Panc1 (cell line): Measurements from ENCODE around the gene PDGFD. TPM values are rescaled to one million over a fixed set of nuclear protein-coding genes. Genes with fewer than 3 reads are reported as not detected.

Source experiments
- ATAC-seq: fragments of 200-7000 bp; cut with Tn5 transposase; 2 replicates; pipeline ENCODE4 v1.9.1; 2020; ENCODE audit warnings: mild to moderate bottlenecking, moderate library complexity
- BruUV-seq: library from RNA; stranded (reverse); fragments of 400-500 nt; replicated peaks from 2 replicates; lab custom pipeline; 2021; lab: Mats Ljungman, UMichigan
- CTCF ChIA-PET: fragments of 300-600 bp; sonication (Branson Sonifier 250); formaldehyde crosslinking; loops from one replicate; lab custom pipeline; 2022; ENCODE audit warnings: antibody characterized with exemption; lab: Charles Lee
- POLR2A ChIA-PET: fragments of 300-600 bp; sonication (Branson Sonifier 250); formaldehyde crosslinking; loops from one replicate; lab custom pipeline; 2022; ENCODE audit warnings: antibody characterized with exemption; lab: Charles Lee
- DNase-seq: peaks from one replicate; pipeline ENCODE4 v3.0.0-alpha.2; 2010; ENCODE audit warnings: low read depth, low spot score
- H3K27ac ChIP-seq: 2 replicates; pipeline ENCODE4 v1.5.1; 2011; ENCODE audit warnings: mild to moderate bottlenecking, low read length, inconsistent platforms
- H3K27me3 ChIP-seq: fragments of 200-500 bp; sonication (Bioruptor generic); 2 replicates; pipeline ENCODE4 v1.6.0; 2014; ENCODE audit warnings: low read length, inconsistent platforms; ENCODE audit not compliant: control insufficient read depth, insufficient read depth
- H3K36me3 ChIP-seq: fragments of 200-500 bp; sonication (Bioruptor generic); 2 replicates; pipeline ENCODE4 v1.5.1; 2014; ENCODE audit warnings: inconsistent platforms, mild to moderate bottlenecking, low read length, moderate library complexity; ENCODE audit not compliant: control insufficient read depth, insufficient read depth
- H3K4me1 ChIP-seq: 2 replicates; pipeline ENCODE4 v1.5.1; 2011; ENCODE audit warnings: inconsistent platforms, mild to moderate bottlenecking, low read length, moderate library complexity; ENCODE audit not compliant: control insufficient read depth, insufficient read depth
- H3K4me3 ChIP-seq, 2 experiments: 2 replicates each; pipeline ENCODE4 v1.5.1; 2011 to 2012; ENCODE audit warnings: low read depth in 2 of 2, low read length in 2 of 2, mild to moderate bottlenecking in 2 of 2, inconsistent platforms in 1 of 2, moderate library complexity in 1 of 2
- H3K9me3 ChIP-seq: fragments of 200-500 bp; sonication (Bioruptor generic); 2 replicates; pipeline ENCODE4 v1.5.1; 2014; ENCODE audit warnings: low read depth, mild to moderate bottlenecking, inconsistent platforms, low read length, moderate library complexity; ENCODE audit not compliant: control insufficient read depth, insufficient read depth
- CTCF ChIP-seq: fragments of 450-650 bp; IDR thresholded peaks from 2 replicates; pipeline ENCODE4 v1.5.1; 2017; ENCODE audit warnings: mild to moderate bottlenecking
- POLR2AphosphoS5 ChIP-seq: IDR thresholded peaks from 2 replicates; pipeline ENCODE4 v1.6.1; 2012; ENCODE audit warnings: mild to moderate bottlenecking, low read depth, low read length, moderate library complexity
- REST ChIP-seq, 2 experiments: IDR thresholded peaks; 2 replicates each; pipeline ENCODE4 v1.6.1; 2011 to 2012; ENCODE audit warnings: low read depth in 2 of 2, control low read depth in 1 of 2, low read length in 1 of 2, mild to moderate bottlenecking in 1 of 2, moderate library complexity in 1 of 2; ENCODE audit not compliant: insufficient read depth in 1 of 2
- SIN3A ChIP-seq: IDR thresholded peaks from 2 replicates; pipeline ENCODE4 v1.6.1; 2012; ENCODE audit warnings: low read depth, mild to moderate bottlenecking, low read length, moderate library complexity, borderline replicate concordance; ENCODE audit not compliant: insufficient read depth
- TCF7L2 ChIP-seq: IDR thresholded peaks from 2 replicates; pipeline ENCODE4 v1.6.1; 2011; ENCODE audit warnings: mild to moderate bottlenecking, low read depth, low read length, inconsistent platforms
- in situ Hi-C: cut with HindIII; loops from 2 replicates; pipeline ENCODE4 v1.10.0; 2016; ENCODE audit warnings: low sequenced_read_pairs, low pct_unique_long_range_greater_than_20kb
- intact Hi-C: fragments of 100-400 bp; cut with micrococcal nuclease; formaldehyde crosslinking; loops from one replicate; pipeline ENCODE4 v1.10.0; 2022; ENCODE audit not compliant: unreplicated experiment
- total RNA-seq: library from RNA; stranded (reverse); gene quantifications from one replicate; pipeline ENCODE4 v1.2.1, GENCODE V29; 2021; ENCODE audit not compliant: unreplicated experiment

Gene PDGFD
- total RNA-seq, 1 experiment from 2014 or later: 1.3 TPM

GRCh38 chr11:104060820-104061219 is 103.1 kb downstream of the PDGFD start:
- ChIA-PET POLR2A (no interaction called here), CTCF (no interaction called here)
- no peak overlapping the region for H3K4me3 ChIP-seq
- H3K27ac ChIP-seq: no peak overlapping the region
- ATAC-seq (no peak), DNase-seq (no peak)
- TF ChIP-seq REST (IDR thresholded peaks at IDR 0.05; ENCODE audit: insufficient read depth in 1 of 2, low read depth in 2 of 2, low read length in 1 of 2): no peak
- H3K27me3 ChIP-seq: no peaks in the 10 kb centered on the region
- H3K36me3 ChIP-seq: no peaks in the 10 kb centered on the region
- no peaks in the 10 kb centered on the region for H3K4me1 ChIP-seq
- in situ Hi-C loops: no loop called here
- H3K9me3 ChIP-seq: no peaks in the 10 kb centered on the region
- BruUV-seq: no TSS peak
- intact Hi-C loops: no loop called here

DNA sequence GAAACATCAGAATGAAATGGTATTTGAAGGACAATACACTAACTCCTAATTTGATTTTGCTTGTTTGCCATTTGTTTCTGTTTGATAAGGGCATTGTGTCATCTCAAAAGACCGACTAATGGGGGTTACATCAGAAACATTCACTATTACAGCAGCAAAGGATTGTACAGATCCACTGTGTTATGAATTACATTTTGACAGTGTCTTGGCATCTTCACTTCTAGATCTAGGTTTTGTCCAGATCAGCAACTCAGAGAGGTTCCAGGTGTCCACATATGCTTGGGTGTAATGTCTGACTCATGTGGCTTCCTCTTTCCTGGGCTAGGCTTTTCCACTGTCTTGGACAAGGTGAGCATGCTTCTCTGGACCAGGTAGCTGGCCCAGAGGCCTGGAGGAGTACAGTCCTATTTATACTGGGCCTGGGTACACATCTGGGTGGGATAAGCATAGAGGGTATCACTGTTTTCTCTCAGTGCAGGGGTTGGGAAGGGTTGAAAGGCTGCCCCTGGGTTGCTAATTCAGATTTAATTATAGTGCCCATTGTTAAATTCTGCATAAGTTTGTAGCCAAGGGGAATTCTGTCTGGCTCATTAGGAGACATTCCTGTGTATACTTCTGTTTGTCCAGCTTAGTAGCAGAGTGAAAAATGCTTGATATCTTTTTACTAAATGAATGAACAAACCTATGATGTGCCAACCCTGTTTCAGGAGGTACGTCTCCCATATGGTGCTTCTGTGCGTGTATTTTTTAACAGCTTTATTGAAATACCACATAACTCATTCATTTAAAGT is 103.7 kb downstream of the PDGFD start:
- H3K36me3 ChIP-seq: no peaks in the 10 kb centered on the region
- H3K4me3 ChIP-seq: no peak overlapping the region
- ChIA-PET CTCF (no interaction called here), POLR2A (no interaction called here)
- DNase-seq: no peak
- intact Hi-C loops: no loop called here
- no peaks in the 10 kb centered on the region for H3K9me3 ChIP-seq
- BruUV-seq: no TSS peak
- TF ChIP-seq POLR2AphosphoS5 (no peak), CTCF (no peak)
- no peak overlapping the region for H3K27ac ChIP-seq
- no peak for ATAC-seq
- H3K27me3 ChIP-seq: no peaks in the 10 kb centered on the region
- in situ Hi-C loops: no loop called here
- no peaks in the 10 kb centered on the region for H3K4me1 ChIP-seq

DNA sequence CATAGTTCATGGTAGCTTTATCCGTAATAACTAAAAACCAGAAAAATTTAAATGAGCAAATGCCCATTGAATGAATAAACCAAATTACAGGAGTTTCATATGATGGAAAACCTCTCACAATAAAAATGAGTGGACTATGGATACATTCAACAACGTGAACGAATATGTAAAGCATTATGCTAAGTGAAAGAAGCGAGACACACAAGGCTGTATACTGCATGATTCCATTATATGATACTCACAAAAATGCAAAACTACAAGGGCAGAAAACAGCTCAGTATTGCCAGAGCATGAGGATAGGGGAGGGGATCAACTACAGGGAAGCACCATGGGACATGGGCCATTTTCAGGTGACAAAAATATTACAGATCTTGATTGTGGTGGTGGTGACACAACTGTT is 105.3 kb downstream of the PDGFD start:
- no peaks in the 10 kb centered on the region for H3K27me3 ChIP-seq
- intact Hi-C loops (no loop called here), in situ Hi-C loops (no loop called here)
- no peaks in the 10 kb centered on the region for H3K36me3 ChIP-seq
- no peaks in the 10 kb centered on the region for H3K4me1 ChIP-seq
- DNase-seq (no peak), ATAC-seq (no peak)
- H3K27ac ChIP-seq: no peak overlapping the region
- CTCF ChIA-PET: no interaction called here
- TF ChIP-seq SIN3A (no peak), TCF7L2 (no peak), CTCF (no peak), POLR2AphosphoS5 (no peak), REST (IDR thresholded peaks at IDR 0.05; ENCODE audit: insufficient read depth in 1 of 2, low read depth in 2 of 2, low read length in 1 of 2) (no peak)
- no peaks in the 10 kb centered on the region for H3K9me3 ChIP-seq
- no peak overlapping the region for H3K4me3 ChIP-seq
- POLR2A ChIA-PET: no interaction called here
- BruUV-seq: no TSS peak
